GM21619 (cell line): ENCODE data around the gene RAVER1.

Source experiments
- ATAC-seq: cut with Tn5 transposase; IDR thresholded peaks from one replicate; pipeline ENCODE4 v1.9.1; 2021; ENCODE audit not compliant: unreplicated experiment

The RAVER1 gene

GRCh38 chr19:10318807-10319682 is 14.3 kb downstream of the RAVER1 start:
- no peak for ATAC-seq

DNA sequence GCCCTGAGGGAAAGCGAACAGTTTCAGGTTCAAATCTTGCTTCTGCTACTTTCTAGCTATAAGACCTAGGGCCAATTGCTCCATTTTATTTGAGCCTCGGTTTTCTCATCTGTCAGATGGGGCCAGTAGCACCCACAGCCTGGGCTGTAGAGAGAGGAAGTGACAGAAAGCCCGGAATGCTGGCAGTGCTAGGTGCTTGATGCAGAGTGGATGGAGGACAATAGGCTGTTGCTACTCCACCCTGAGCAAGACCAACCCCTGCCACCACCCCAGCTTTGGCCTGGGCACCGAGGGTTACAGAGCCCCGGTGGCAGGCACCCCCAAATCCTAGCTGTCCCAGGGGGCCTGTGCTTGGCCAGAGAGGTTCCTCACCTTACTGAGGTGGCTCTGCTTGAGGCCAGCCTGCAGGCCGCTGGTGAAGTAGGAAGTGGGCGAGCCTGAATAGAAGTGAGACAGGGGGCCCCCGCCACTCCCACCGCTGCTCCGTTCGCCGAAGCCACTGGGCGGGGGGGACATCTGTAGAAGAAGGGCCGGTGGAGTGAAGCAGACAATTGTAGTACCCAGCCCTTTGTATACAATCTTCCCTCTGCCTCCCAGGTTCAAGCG is 15.4 kb downstream of the RAVER1 start:
- ATAC-seq, result no peak

GRCh38 chr19:10317045-10317856 is 16.1 kb downstream of the RAVER1 start:
- ATAC-seq, result no peak

- ATAC-seq, result no peak
Measured at GRCh38 chr19:10316229-10317044, 16.9 kb downstream of the RAVER1 start.

DNA sequence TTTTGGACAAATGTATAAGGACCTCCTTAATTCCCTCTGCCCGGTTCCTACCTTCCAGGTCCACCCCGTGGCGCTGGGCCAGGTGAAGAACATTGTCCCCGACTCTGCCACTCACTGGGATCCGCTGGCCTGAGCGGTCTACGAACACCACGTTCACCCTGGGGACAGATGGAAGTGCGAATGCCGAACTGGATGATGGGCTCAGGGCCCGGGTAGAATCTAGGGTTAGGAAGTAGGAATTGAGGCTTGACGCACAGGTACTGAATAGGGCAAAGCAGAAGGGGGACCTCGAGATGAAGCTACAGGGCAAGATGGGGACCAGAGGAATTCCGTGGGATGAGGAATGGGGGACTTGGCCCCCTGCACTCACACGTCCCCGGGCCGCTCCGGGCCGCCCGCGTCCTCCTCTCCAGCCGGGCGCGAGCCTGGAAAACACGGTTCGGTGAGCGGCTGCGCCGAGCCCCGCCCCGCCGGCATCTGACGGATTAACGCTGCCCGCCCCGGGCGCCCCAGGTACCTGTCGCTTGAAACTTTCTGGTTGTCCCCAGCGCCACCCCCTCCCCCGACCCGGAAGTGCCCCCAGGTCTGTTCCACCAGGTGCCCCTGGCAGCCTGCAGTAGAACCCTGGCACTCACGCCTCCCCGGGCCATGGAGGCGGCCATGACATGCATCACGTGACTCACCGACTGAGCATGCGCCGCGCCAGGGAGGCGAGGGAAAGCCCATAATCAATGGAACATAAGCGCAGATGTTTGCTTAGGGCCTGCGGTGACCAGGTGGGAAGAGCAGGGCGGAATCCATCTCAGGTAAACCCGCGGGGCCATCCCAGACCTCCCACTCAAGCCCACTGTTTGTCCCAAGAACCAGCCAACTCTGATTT is 17.8 kb downstream of the RAVER1 start, which contains the start of gene FDX2:
FDX2 (minus strand) TSS at position 681 of the 880 bp plus-strand sequence; CDS start at position 662, 19 bp downstream.
- no peak for ATAC-seq

DNA sequence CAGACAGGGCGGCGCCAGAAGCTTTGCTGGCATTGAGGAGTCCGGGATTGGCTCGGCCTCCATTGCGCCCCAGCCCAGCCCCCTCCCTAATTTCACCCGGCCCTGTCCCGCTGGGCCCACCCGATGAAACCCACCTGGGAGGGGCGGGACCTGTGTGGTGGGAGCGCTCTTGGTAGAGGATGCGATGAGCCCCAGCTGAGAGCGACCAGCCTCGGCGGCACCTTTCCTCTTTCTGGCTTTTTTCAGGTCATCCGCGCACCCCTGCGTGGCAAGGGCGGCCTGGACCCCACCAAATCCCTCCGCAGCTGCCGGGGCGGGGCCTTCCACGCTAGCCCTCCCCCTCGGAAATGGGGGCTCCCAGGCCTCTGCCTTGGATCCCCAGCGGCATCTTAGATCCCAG is 23.9 kb downstream of the RAVER1 start, which contains the start of gene ZGLP1:
ZGLP1 (minus strand) TSS at position 393 of the 400 bp plus-strand sequence.
- ATAC-seq, result no peak

DNA sequence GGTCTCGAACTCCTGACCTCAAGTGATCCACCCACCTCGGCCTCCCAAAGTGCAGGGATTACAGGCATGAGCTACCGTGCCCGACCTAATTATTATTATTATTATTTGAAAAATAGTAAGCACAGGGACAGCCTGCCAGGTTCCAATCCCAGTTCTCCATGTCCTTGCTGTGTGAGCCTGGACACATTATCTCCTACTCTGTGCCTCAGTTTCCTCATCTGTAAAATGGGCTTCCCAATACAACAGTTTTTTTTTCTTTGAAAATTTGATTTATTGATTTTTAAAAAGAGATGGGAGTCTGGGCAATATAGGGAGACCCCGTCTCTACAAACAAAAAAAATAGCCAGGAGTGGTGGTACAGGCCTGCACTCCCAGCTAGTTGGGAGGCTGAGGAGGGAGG is 27.0 kb downstream of the RAVER1 start:
- ATAC-seq, result no peak

GRCh38 chr19:10305139-10305806 is 28.1 kb downstream of the RAVER1 start:
- ATAC-seq, result no peak

GRCh38 chr19:10299545-10300458 is 33.5 kb downstream of the RAVER1 start:
- ATAC-seq, result no peak

GRCh38 chr19:10295847-10296591 is 37.3 kb downstream of the RAVER1 start:
- ATAC-seq, result no peak

DNA sequence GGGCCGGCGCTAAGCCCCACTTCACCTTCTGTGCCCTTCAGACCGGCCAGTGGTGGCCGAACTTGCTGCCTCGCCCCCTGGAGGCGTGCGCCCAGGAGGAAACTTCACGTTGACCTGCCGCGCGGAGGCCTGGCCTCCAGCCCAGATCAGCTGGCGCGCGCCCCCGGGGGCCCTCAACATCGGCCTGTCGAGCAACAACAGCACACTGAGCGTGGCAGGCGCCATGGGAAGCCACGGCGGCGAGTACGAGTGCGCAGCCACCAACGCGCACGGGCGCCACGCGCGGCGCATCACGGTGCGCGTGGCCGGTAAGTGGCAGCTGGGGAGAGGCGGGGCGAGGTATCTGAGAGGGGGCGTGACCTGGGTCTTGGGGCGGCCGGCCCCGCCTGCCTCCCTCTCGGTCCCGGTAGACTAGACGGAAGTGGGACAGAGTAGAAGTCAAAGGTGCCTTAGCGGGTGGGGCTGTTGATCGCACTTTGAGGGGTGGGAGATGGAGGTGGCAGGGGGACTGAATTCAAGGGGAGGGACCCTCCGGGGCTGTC is 38.0 kb downstream of the RAVER1 start:
- no peak for ATAC-seq

DNA sequence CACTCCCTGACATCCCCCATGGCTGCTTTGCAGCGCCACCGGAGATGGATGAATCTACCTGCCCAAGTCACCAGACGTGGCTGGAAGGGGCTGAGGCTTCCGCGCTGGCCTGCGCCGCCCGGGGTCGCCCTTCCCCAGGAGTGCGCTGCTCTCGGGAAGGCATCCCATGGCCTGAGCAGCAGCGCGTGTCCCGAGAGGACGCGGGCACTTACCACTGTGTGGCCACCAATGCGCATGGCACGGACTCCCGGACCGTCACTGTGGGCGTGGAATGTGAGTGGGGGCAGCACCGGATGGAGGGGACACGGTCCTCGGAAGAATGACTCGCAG is 39.0 kb downstream of the RAVER1 start:
- ATAC-seq, result no peak

DNA sequence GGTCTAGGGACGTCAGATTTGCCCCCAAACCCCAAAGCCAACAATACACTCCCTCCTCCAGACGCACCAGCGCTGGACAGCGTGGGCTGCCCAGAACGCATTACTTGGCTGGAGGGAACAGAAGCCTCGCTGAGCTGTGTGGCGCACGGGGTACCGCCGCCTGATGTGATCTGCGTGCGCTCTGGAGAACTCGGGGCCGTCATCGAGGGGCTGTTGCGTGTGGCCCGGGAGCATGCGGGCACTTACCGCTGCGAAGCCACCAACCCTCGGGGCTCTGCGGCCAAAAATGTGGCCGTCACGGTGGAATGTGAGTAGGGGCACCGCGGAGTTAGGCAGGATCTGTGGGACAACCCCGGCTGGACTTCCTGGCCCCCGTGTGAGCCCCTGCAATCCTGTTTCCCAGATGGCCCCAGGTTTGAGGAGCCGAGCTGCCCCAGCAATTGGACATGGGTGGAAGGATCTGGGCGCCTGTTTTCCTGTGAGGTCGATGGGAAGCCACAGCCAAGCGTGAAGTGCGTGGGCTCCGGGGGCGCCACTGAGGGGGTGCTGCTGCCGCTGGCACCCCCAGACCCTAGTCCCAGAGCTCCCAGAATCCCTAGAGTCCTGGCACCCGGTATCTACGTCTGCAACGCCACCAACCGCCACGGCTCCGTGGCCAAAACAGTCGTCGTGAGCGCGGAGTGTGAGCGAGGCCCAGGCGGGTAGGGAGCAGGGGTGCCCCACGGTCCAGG is 39.5 kb downstream of the RAVER1 start:
- ATAC-seq, result no peak

DNA sequence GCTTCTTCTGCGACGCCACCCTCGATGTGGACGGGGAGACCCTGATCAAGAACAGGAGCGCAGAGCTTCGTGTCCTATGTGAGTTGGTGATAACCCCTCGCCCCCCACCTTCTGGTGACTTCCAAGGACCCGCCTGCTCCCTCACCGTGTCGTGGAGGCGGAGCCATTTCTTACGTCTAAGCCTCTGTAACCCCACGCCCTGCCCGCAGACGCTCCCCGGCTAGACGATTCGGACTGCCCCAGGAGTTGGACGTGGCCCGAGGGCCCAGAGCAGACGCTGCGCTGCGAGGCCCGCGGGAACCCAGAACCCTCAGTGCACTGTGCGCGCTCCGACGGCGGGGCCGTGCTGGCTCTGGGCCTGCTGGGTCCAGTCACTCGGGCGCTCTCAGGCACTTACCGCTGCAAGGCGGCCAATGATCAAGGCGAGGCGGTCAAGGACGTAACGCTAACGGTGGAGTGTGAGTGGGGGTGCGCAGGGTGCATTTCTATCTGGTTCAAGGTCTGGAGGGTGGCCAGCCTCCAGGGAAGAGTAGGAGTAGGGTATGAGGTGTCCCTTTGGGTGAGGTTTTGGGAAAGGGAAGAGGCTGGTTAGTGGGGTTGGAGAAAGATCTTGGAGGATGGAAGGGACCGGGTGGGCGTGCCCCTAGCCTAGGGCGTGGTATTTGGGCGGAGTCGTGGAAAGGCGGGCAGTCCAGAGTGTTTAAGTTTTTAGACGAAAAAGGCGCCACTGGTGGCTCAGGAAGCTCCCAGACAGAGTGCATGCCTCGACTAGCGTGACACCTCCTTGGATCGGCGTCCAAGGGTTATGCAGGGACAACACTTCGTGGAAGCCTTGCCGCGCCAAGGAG is 40.3 kb downstream of the RAVER1 start:
- no peak for ATAC-seq

DNA sequence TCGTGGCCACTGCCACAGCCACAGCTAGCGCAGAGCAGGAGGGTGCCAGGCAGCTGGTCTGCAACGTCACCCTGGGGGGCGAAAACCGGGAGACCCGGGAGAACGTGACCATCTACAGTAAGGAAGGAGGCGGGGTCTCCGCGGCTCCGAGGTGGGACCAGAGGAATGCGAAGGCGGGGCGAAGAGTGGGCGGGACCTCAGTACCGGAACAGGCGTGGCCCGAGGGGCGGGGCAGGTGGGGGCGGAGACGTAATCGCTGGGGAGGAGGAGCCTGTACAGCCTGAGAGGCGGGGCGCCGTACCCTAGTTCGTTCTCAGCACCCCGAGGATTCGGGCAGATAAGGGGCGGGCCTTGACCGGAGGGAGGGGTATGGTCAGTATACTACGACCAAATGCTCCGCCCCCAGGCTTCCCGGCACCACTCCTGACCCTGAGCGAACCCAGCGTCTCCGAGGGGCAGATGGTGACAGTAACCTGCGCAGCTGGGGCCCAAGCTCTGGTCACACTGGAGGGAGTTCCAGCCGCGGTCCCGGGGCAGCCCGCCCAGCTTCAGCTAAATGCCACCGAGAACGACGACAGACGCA is 41.0 kb downstream of the RAVER1 start:
- peak; percentile 36 for ATAC-seq
